Measurements from ENCODE around the gene SP3. TPM values are rescaled to one million over a fixed set of nuclear protein-coding genes. Genes with fewer than 3 reads are reported as not detected.

SP3 gene
- total and polyA plus RNA-seq, 2 experiments from 2014 or later = 24.1 to 110 TPM

DNA sequence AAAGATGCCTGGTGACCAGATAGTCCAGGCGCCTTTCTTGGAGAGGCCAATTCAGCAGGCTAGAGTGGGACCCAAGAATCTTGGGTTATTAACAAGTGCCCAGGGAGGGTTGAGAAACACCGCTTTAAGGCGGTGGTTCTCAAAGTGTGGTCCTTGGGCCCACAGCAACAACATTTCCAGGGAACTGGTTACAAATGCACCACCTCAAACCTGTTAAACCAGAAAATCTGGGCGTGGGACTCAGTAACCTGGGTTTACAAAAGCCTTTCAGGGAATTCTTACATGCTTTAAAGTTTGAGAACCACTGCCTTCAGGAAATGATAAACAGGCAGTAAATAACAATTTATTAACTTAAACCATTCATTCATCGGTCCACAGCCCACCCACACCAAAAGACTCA lies 92.5 kb downstream of the SP3 start:
- H3K27me3 ChIP-seq (ENCODE audit: insufficient read depth) = no peaks in the 10 kb centered on the region
- no peaks in the 10 kb centered on the region for H3K9me3 Mint-ChIP-seq
- no peaks in the 10 kb centered on the region for H4K20me1 ChIP-seq (replicated peaks; ENCODE audit: insufficient read depth)
- no peaks in the 10 kb centered on the region for H3F3A ChIP-seq (replicated peaks; ENCODE audit: low read depth)
- no peaks in the 10 kb centered on the region for H3K4me1 ChIP-seq (ENCODE audit: insufficient read depth)
- no peaks in the 10 kb centered on the region for H3K79me2 ChIP-seq (replicated peaks; ENCODE audit: insufficient read depth)
- H3K27me3 Mint-ChIP-seq (ENCODE audit: insufficient read depth, low read depth, poor library complexity) = peaks cover 2% of the 10 kb centered on the region
- DNase-seq (ENCODE audit: low spot score) (no peak), ATAC-seq (no peak)
- H3K27ac Mint-ChIP-seq = no peak overlapping the region
- no peaks in the 10 kb centered on the region for H3K36me3 ChIP-seq (ENCODE audit: insufficient read depth)
- H3K9me2 ChIP-seq (ENCODE audit: insufficient read depth) = peaks cover 18% of the 10 kb centered on the region; the same call in 1 of the 2 replicates
- no peak overlapping the region for H3K27ac ChIP-seq (ENCODE audit: low read depth)
- TF ChIP-seq STAT1 (IDR thresholded peaks at IDR 0.05; ENCODE audit: unreplicated experiment) (no peak), EZH2 (IDR thresholded peaks at IDR 0.05; ENCODE audit: low read depth, unreplicated experiment) (no peak), ZNF114 (CRISPR knock-in tag; IDR thresholded peaks at IDR 0.05) (no peak), CREB1 (CRISPR knock-in tag; IDR thresholded peaks at IDR 0.05; ENCODE audit: low read depth) (no peak), POLR2AphosphoS5 (IDR thresholded peaks at IDR 0.05; ENCODE audit: low read depth) (no peak), ZNF331 (CRISPR knock-in tag; IDR thresholded peaks at IDR 0.05; ENCODE audit: low read depth) (no peak), NANOG (IDR thresholded peaks at IDR 0.05; ENCODE audit: borderline replicate concordance) (no peak), EZH2phosphoT487 (IDR thresholded peaks at IDR 0.05; ENCODE audit: unreplicated experiment) (no peak)
- no peak overlapping the region for H3K4me2 ChIP-seq
- H2AFZ ChIP-seq = peak overlapping the region; percentile 38; the same call in 1 of the 2 replicates
- H3K4me3 ChIP-seq = no peak overlapping the region
- H3K4me1 Mint-ChIP-seq = peaks cover 4% of the 10 kb centered on the region; the same call in 2 of the 3 replicates
- H3K36me3 Mint-ChIP-seq (ENCODE audit: low read depth) = no peaks in the 10 kb centered on the region
- H3K4me3 Mint-ChIP-seq = no peak overlapping the region

GRCh38 chr2:173869244-173870229 lies 95.6 kb downstream of the SP3 start:
- peaks cover 10% of the 10 kb centered on the region for H3K4me1 Mint-ChIP-seq
- Histone ChIP-seq H3K27ac (ENCODE audit: low read depth) (no peak overlapping the region), H3K79me2 (replicated peaks; ENCODE audit: insufficient read depth) (no peaks in the 10 kb centered on the region), H3K27me3 (ENCODE audit: insufficient read depth) (no peaks in the 10 kb centered on the region), H3K4me3 (no peak overlapping the region), H3K4me2 (no peak overlapping the region), H3K9me2 (ENCODE audit: insufficient read depth) (peaks cover 18% of the 10 kb centered on the region; the same call in 1 of the 2 replicates), H3K4me1 (ENCODE audit: insufficient read depth) (peaks cover 5% of the 10 kb centered on the region; the same call in 1 of the 2 replicates), H3K36me3 (ENCODE audit: insufficient read depth) (no peaks in the 10 kb centered on the region), H3F3A (replicated peaks; ENCODE audit: low read depth) (no peaks in the 10 kb centered on the region), H4K20me1 (replicated peaks; ENCODE audit: insufficient read depth) (no peaks in the 10 kb centered on the region), H2AFZ (peak overlapping the region; percentile 10; the same call in 1 of the 2 replicates)
- H3K27me3 Mint-ChIP-seq (ENCODE audit: insufficient read depth, low read depth, poor library complexity) = peaks cover 2% of the 10 kb centered on the region
- no peak for TF ChIP-seq POLR2AphosphoS5 (IDR thresholded peaks at IDR 0.05; ENCODE audit: low read depth)
- no peak for TF ChIP-seq ZNF331 (CRISPR knock-in tag; IDR thresholded peaks at IDR 0.05; ENCODE audit: low read depth)
- TF ChIP-seq, protein P1, sequence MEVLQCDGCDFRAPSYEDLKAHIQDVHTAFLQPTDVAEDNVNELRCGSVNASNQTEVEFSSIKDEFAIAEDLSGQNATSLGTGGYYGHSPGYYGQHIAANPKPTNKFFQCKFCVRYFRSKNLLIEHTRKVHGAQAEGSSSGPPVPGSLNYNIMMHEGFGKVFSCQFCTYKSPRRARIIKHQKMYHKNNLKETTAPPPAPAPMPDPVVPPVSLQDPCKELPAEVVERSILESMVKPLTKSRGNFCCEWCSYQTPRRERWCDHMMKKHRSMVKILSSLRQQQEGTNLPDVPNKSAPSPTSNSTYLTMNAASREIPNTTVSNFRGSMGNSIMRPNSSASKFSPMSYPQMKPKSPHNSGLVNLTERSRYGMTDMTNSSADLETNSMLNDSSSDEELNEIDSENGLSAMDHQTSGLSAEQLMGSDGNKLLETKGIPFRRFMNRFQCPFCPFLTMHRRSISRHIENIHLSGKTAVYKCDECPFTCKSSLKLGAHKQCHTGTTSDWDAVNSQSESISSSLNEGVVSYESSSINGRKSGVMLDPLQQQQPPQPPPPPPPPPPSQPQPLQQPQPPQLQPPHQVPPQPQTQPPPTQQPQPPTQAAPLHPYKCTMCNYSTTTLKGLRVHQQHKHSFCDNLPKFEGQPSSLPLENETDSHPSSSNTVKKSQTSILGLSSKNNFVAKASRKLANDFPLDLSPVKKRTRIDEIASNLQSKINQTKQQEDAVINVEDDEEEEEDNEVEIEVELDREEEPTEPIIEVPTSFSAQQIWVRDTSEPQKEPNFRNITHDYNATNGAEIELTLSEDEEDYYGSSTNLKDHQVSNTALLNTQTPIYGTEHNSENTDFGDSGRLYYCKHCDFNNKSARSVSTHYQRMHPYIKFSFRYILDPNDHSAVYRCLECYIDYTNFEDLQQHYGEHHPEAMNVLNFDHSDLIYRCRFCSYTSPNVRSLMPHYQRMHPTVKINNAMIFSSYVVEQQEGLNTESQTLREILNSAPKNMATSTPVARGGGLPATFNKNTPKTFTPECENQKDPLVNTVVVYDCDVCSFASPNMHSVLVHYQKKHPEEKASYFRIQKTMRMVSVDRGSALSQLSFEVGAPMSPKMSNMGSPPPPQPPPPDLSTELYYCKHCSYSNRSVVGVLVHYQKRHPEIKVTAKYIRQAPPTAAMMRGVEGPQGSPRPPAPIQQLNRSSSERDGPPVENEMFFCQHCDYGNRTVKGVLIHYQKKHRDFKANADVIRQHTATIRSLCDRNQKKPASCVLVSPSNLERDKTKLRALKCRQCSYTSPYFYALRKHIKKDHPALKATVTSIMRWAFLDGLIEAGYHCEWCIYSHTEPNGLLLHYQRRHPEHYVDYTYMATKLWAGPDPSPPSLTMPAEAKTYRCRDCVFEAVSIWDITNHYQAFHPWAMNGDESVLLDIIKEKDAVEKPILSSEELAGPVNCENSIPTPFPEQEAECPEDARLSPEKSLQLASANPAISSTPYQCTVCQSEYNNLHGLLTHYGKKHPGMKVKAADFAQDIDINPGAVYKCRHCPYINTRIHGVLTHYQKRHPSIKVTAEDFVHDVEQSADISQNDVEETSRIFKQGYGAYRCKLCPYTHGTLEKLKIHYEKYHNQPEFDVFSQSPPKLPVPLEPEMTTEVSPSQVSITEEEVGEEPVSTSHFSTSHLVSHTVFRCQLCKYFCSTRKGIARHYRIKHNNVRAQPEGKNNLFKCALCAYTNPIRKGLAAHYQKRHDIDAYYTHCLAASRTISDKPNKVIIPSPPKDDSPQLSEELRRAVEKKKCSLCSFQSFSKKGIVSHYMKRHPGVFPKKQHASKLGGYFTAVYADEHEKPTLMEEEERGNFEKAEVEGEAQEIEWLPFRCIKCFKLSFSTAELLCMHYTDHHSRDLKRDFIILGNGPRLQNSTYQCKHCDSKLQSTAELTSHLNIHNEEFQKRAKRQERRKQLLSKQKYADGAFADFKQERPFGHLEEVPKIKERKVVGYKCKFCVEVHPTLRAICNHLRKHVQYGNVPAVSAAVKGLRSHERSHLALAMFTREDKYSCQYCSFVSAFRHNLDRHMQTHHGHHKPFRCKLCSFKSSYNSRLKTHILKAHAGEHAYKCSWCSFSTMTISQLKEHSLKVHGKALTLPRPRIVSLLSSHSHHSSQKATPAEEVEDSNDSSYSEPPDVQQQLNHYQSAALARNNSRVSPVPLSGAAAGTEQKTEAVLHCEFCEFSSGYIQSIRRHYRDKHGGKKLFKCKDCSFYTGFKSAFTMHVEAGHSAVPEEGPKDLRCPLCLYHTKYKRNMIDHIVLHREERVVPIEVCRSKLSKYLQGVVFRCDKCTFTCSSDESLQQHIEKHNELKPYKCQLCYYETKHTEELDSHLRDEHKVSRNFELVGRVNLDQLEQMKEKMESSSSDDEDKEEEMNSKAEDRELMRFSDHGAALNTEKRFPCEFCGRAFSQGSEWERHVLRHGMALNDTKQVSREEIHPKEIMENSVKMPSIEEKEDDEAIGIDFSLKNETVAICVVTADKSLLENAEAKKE (CRISPR knock-in tag; IDR thresholded peaks at IDR 0.05) = no peak
- no peak for TF ChIP-seq NANOG (IDR thresholded peaks at IDR 0.05; ENCODE audit: borderline replicate concordance)
- no peak for TF ChIP-seq STAT1 (IDR thresholded peaks at IDR 0.05; ENCODE audit: unreplicated experiment)
- TF ChIP-seq CREB1 (CRISPR knock-in tag; IDR thresholded peaks at IDR 0.05; ENCODE audit: low read depth) = no peak
- no peak for TF ChIP-seq EZH2phosphoT487 (IDR thresholded peaks at IDR 0.05; ENCODE audit: unreplicated experiment)
- TF ChIP-seq EZH2 (IDR thresholded peaks at IDR 0.05; ENCODE audit: low read depth, unreplicated experiment) = no peak
- H3K36me3 Mint-ChIP-seq (ENCODE audit: low read depth) = no peaks in the 10 kb centered on the region
- no peak for ATAC-seq
- DNase-seq (ENCODE audit: low spot score) = no peak
- H3K4me3 Mint-ChIP-seq = no peak overlapping the region
- H3K27ac Mint-ChIP-seq = no peak overlapping the region
- no peaks in the 10 kb centered on the region for H3K9me3 Mint-ChIP-seq

Data from GM23338 (cell line).